ENCODE results near the gene NVL. TPM values are rescaled to one million over a fixed set of nuclear protein-coding genes. Genes with fewer than 3 reads are reported as not detected.

The NVL gene
- total RNA-seq, 2 donors from 2014 or later, result 42.4 TPM

DNA sequence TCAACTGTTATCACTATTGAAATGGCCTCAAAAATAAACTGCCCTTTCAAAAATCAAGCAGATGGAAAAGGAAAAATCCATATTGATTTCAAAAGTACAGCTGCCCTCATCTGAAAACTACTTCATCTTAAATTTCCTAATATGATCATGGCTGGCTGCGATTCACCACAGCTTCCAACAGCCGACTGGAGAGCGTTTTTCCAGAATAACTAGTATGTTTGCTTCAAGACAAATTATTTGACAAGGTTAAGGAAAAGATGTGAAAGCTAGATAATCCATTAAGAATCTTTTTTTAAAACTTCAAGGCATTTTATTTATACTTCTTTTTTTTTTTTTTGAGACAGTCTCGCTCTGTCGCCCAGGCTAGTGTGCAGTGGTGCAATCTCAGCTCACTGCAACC, 151.1 kb downstream of the NVL start:
- Mint-ChIP-seq H3K4me1 (peaks cover 6% of the 10 kb centered on the region), H3K27ac (no peak overlapping the region), H3K9me3 (no peaks in the 10 kb centered on the region), H3K27me3 (ENCODE audit: insufficient read depth) (peaks cover 14% of the 10 kb centered on the region), H3K36me3 (ENCODE audit: low read depth) (no peaks in the 10 kb centered on the region), H3K4me3 (no peak overlapping the region)
- Histone ChIP-seq H3K36me3 (ENCODE audit: control insufficient read depth, insufficient read depth, low read length) (no peaks in the 10 kb centered on the region), H3K27me3 (ENCODE audit: control insufficient read depth, insufficient read depth, low read length, poor library complexity, severe bottlenecking) (no peaks in the 10 kb centered on the region), H3K27ac (ENCODE audit: low read depth, low read length) (no peak overlapping the region), H3K9me3 (ENCODE audit: control insufficient read depth, low read length) (no peaks in the 10 kb centered on the region), H3K9ac (ENCODE audit: extremely low read depth, low read length, poor library complexity, severe bottlenecking) (no peak overlapping the region), H3K4me1 (ENCODE audit: control insufficient read depth, insufficient read depth, low read length) (no peaks in the 10 kb centered on the region), H3K4me3 (ENCODE audit: low read length) (no peak overlapping the region)
- no peak for DNase-seq
- TF ChIP-seq, protein P1, sequence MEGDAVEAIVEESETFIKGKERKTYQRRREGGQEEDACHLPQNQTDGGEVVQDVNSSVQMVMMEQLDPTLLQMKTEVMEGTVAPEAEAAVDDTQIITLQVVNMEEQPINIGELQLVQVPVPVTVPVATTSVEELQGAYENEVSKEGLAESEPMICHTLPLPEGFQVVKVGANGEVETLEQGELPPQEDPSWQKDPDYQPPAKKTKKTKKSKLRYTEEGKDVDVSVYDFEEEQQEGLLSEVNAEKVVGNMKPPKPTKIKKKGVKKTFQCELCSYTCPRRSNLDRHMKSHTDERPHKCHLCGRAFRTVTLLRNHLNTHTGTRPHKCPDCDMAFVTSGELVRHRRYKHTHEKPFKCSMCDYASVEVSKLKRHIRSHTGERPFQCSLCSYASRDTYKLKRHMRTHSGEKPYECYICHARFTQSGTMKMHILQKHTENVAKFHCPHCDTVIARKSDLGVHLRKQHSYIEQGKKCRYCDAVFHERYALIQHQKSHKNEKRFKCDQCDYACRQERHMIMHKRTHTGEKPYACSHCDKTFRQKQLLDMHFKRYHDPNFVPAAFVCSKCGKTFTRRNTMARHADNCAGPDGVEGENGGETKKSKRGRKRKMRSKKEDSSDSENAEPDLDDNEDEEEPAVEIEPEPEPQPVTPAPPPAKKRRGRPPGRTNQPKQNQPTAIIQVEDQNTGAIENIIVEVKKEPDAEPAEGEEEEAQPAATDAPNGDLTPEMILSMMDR (conservative IDR thresholded peaks at IDR 0.05), result no peak
- 95% methylated on average over 5 of the region's 5 CpGs; no CpG with 5 or more reads in 1 of the 2 experiments for WGBS, 2 experiments (ENCODE audit: insufficient coverage in 1 of 2, insufficient read length in 1 of 2)

- WGBS, 2 experiments (ENCODE audit: insufficient coverage in 1 of 2, insufficient read length in 1 of 2), result 94 to 96% methylated on average over 6 to 9 of the region's 9 CpGs
- no peak for DNase-seq
- no peak overlapping the region for H3K4me3 Mint-ChIP-seq
Observed at GRCh38 chr1:224177356-224177999, 152.5 kb downstream of the NVL start.

More at GRCh38 chr1:224177356-224177999, 152.5 kb downstream of the NVL start:
- Mint-ChIP-seq H3K9me3 (no peaks in the 10 kb centered on the region), H3K36me3 (ENCODE audit: low read depth) (no peaks in the 10 kb centered on the region), H3K27me3 (ENCODE audit: insufficient read depth) (peaks cover 16% of the 10 kb centered on the region), H3K4me1 (peaks cover 6% of the 10 kb centered on the region), H3K27ac (no peak overlapping the region)
- no peaks in the 10 kb centered on the region for H3K27me3 ChIP-seq (ENCODE audit: control insufficient read depth, insufficient read depth, low read length, poor library complexity, severe bottlenecking)
- TF ChIP-seq, protein P1 (conservative IDR thresholded peaks at IDR 0.05), result no peak
- H3K4me1 ChIP-seq (ENCODE audit: control insufficient read depth, insufficient read depth, low read length), result no peaks in the 10 kb centered on the region
- H3K9ac ChIP-seq (ENCODE audit: extremely low read depth, low read length, poor library complexity, severe bottlenecking), result no peak overlapping the region
- no peaks in the 10 kb centered on the region for H3K9me3 ChIP-seq (ENCODE audit: control insufficient read depth, low read length)
- no peaks in the 10 kb centered on the region for H3K36me3 ChIP-seq (ENCODE audit: control insufficient read depth, insufficient read depth, low read length)
- H3K4me3 ChIP-seq (ENCODE audit: low read length), result no peak overlapping the region
- no peak overlapping the region for H3K27ac ChIP-seq (ENCODE audit: low read depth, low read length)

Small RNA genes lying within 50 kb of the gene (microRNA-seq; reads per million reads assigned to microRNA genes)
- gene MIR320B2 (ENCODE audit: borderline microRNAs expressed), result not detected

Other genes starting within 250 kb of the NVL start
- gene FBXO28, start 216.1 kb downstream of the NVL start, total RNA-seq, result 10 to 100 TPM; 33.2 to 40.1 TPM
- gene DEGS1, start 146.9 kb downstream of the NVL start, total RNA-seq, result 10 to 100 TPM; 25.0 to 28.9 TPM
- 10 to 100 TPM; 63.7 to 67.8 TPM for gene CNIH4, start 26.7 kb upstream of the NVL start, total RNA-seq
- 10 to 100 TPM; 75.9 to 79.0 TPM for gene WDR26, start 104.6 kb upstream of the NVL start, total RNA-seq

Data from endodermal cell (in vitro differentiated cells).